NCI-H82 treated with DMSO at 0.1 percent for 48 hours (cell line): ENCODE results near the gene CLCN6.

Experiments used
- DNase-seq: peaks from one replicate; lab custom pipeline; 2025; ENCODE audit not compliant: unreplicated experiment; lab: John Stamatoyannopoulos, UW

CLCN6 gene

GRCh38 chr1:11823366-11824137 lies 17.6 kb downstream of the CLCN6 start:
- DNase-seq, result no peak

- no peak for DNase-seq
Measured at GRCh38 chr1:11825131-11825530, 19.1 kb downstream of the CLCN6 start.

- no peak for DNase-seq
Measured at GRCh38 chr1:11826946-11827345, 21.0 kb downstream of the CLCN6 start.

- DNase-seq, result no peak
Measured at GRCh38 chr1:11828511-11828910, 22.5 kb downstream of the CLCN6 start.

- no peak for DNase-seq
Measured at GRCh38 chr1:11831945-11832725, 26.1 kb downstream of the CLCN6 start.

GRCh38 chr1:11833497-11833896 lies 27.5 kb downstream of the CLCN6 start:
- DNase-seq, result no peak

GRCh38 chr1:11833900-11834299 lies 27.9 kb downstream of the CLCN6 start:
- DNase-seq, result no peak

- no peak for DNase-seq
Measured at GRCh38 chr1:11835441-11836225, 29.6 kb downstream of the CLCN6 start.

- DNase-seq, result no peak
Measured at GRCh38 chr1:11836955-11837766, 31.2 kb downstream of the CLCN6 start.

GRCh38 chr1:11837767-11838348 lies 31.9 kb downstream of the CLCN6 start:
- DNase-seq, result no peak

- DNase-seq, result peak; percentile 40
Measured at GRCh38 chr1:11838349-11839272, 32.6 kb downstream of the CLCN6 start.

GRCh38 chr1:11839727-11840705 lies 34.0 kb downstream of the CLCN6 start:
- DNase-seq, result no peak

GRCh38 chr1:11841245-11842153 lies 35.5 kb downstream of the CLCN6 start:
- DNase-seq, result peak; percentile 83

- no peak for DNase-seq
Measured at GRCh38 chr1:11842154-11843041, 36.4 kb downstream of the CLCN6 start.

GRCh38 chr1:11845641-11846335 lies 39.8 kb downstream of the CLCN6 start:
- peak; percentile 61 for DNase-seq
